Stimulated activated CD8-positive, alpha-beta memory T cell treated with anti-CD3 and anti-CD28 coated beads, Interleukin-15, amount 100 ng/mL, for 1 hour (primary cell): Measurements from ENCODE around the gene EPS15.

Experiments
- DNase-seq: peaks from one replicate; pipeline ENCODE4 v3.0.0-alpha.2; 2020; ENCODE audit warnings: low read depth

Gene EPS15

DNA sequence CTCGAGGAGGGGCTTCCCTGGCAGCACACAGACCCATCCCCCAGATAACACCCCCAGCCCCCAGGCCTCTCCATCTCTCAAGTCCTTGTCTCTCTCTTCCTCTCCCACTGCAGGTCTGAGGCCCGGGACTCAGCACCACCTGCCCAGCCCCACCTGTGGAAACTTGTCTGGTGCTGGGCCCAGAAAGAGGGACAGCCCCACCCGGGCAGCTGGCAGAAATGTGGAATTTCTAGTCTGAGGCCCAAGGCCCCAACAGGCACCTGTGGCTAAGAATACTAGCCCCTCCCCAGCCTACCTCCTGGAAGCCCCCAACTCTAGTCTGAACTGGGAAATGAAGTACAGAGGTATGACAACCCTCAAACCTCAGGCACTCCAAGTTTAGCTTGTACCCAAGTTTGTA is 204.1 kb downstream of the EPS15 start:
- no peak for DNase-seq

DNA sequence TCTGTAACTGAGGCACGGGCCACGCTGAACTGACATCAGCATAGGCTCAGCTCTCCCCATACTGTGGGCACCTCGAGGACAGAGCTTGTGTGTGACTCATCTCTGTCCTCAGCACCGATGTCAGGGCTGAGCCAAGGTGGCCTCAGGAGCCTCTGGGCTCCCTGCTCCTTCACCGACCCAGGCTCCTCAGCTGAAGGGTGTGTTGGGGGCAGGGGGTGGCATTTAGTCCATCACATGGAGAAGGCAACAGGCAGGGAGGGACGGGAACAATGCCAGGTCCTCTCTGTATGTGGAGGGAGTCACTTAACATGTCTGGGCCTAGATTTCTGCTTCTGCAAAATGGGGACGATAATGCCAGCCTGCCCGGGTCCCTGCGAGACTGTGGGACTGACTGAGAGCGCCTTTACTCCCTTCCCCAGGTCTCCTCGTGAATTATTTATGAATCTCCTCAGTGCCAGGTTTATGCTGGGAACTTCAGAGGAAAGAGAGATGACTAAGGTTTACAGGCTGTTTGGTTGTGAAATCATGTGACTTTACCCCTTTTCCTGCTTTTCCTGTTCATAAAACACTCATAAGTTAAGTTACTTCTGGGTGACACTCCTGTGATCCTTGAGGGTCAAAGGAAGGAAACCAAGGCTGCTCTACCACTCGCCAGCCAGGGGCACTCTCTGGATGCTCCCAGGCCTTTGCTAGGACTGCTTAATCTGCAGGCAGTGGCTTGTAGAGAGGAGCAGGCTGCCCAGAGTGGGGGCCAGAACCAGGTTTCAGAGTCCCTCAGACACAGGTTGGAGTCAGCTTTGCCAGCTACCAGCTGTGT is 204.9 kb downstream of the EPS15 start:
- DNase-seq, result no peak

DNA sequence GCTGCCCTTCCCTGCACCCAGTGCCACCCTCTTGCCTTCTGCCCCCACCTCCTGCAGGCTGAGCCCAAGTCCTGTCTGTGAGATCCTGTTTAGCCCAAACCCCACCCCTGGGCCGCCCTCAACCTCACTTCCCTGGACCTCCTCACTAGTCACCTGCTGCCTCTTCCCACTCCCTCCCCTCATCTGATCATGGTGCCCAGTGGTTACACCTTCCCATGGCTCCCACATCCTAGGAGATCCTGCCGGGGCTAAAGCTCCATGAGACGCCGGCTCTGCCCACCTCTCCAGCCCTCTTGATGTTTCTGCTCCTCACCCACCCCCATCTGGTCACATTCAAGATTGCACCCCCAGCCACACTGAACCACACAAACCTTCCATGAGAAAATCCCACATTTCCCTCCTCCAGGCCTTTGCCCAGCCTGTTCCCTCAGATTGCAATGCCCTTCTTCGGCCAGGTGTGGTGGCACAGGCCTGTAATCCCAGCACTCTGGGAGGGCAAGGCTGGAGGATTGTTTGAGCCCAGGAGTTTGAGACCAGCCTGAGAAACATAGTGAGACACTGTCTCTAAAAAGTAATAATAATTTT is 205.7 kb downstream of the EPS15 start:
- DNase-seq, result no peak

DNA sequence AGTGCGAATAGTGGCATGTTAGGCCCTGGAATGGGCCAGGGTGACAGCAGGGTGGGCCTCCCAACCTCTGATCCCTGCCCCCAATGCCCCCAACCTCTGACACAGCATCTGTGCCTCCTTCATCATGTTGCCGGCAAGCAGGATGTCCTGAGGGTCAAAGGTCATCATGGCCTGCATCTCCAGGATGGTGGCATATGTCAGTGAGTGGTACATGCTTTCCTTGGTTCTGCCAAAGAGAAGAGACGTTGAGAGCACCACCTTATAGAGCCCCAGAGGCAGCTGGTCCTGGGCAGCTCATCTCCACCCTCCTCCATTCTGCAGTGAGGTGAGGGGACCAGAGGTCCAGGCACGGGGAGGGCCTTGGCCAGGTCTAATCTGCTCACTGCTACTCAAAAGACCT is 206.3 kb downstream of the EPS15 start:
- no peak for DNase-seq

DNA sequence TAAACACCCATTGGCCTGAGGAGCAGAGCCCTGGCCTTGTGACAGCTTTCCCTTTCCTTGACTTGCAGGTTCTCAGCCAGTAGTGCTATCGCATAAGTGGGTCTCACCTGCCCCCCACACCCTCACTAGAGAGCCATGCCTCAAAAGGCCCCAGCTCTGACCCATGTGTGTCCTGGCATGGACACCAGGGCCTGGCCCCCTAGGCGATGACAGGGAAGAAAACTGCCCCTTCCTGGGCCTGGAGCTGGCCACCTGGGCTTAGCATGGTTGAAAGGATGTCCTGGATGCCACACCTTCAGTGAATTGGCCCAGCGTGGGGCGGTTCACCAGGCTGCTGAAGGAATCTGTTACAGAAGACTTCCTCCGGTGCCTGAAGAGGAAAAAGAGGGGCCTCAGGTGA is 207.2 kb downstream of the EPS15 start:
- DNase-seq, result no peak

DNA sequence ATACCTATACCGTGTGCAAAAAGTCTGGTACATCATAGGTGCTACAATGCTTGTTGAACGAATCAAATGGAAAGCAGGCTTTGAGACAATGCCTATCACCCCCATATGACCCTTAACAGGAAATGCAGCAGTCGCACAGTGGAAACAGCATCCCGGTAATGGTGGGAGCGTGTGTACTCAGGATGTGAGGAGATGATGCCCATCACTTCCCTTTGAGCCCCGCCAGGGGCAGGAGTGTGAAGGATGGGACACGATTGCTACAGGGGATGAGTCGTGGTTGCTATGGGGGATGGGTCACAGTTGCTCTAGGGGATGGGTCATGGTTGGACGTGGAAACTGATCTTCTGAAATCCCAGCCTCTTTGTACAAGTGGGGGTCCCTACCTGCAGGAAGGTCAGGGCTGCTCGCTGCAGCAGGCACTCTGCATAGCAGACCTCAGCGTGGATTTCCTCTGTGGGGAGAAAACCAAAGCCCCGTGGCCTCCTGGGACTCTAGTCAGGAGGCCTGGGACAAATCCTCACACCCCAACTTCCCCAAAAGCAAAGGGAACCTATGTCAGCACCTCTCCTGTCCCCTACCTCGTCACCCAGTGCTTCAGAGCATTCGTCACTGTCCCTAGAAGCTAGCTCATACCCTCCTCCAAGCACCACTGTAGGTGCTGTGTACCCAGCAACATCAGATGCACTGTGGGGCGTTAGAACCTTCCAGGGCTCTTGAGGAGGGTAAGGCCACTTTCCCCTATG is 208.0 kb downstream of the EPS15 start:
- no peak for DNase-seq

DNA sequence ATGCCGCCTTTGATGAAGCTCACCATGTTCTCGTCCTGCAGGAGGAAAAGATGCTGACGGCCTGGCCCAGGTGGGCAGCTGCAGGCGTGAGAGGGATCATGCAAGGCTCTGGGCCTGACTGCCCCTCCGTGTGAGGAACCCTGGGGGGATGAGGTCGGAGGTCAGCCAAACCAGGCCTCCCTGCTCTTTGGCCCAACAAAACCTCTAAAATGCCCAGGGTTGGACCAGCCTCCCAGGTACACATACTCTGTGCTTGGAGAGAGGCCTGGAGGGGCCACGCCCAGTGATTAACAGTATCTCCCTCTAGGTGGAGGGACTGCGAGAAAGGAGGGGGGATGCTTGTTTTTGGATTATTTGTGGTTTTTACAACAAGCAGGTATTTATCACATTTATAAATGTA is 209.8 kb downstream of the EPS15 start:
- DNase-seq, result no peak

DNA sequence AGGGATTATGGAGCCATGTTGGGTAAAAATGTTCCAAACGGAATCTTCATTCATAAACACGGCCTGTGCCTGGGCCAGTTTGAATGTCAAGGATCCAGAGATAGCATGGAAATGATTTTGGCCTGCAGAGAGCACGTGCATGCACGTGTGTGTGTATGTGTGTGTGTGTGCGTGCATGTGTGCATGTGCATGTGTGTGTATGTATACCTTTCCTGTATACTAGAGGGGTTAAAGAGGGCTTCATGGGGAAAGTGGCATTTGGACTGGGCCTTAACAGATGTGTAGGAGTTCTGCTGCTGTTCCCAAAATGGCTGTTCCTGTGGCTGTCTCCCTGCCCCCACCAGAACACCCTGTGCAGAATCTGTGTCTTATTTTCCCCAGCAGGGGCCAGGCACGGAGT is 210.4 kb downstream of the EPS15 start:
- no peak for DNase-seq

DNA sequence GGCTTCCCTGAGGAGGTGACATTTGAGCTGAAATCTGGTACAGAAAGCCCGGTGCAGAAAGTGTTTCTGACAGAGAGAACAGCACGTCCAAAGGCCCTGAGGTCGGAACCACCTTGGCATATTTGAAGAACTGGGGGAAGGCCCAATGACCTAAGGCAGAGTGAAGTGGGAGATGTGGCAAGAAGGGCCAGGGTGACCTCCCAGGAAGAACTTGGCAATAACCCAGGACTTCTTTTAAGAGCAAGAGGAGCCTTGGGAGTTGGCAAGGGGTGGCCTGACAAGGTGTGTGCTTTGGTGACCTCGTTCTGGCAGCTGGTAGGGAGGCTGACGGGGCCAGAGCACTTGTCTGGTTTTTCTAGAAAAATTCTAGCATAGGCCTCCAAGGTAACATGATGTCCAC is 212.1 kb downstream of the EPS15 start:
- DNase-seq, result no peak

DNA sequence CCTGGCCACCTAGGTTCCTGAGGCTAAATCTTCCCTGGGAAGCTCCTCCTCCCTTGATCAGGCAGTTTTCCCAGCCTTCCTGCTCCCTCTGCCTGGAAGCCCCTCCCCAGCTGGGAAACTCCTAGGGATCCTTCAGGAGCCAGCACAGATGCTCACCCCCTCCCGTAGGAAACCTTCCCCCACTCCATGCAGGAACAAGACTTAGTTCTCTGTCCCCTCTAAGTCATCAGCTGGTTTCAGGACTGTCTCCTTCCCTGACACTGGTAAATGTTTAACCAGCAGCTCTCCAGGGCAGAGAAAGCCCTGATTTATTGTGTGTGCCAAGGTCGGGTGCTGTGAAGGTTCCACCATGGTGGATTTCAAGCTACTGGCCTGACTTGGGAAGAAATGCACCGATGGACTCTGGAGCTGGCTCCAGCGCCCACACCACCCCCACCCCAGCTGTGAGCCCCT is 213.7 kb downstream of the EPS15 start:
- DNase-seq, result no peak

DNA sequence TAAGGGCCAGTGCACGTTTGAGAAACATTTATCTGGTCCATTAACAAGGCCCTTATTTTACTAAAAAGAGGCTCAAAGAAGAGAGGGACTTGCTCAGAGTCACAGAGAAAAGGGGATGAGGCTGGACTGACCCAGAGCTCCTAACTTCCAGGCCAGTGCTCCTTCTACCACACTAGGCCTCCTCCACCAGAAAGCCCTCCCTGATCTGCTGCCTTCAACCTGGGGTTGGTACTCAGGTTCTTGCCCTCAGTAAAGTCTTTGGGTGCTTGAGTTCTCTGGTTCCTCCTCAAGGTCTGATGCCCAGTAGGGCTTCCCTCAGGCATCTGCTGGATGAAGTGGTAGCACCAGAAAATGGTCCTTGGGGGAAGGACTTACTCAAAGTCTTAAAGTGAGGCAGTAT is 214.7 kb downstream of the EPS15 start:
- no peak for DNase-seq
